ENCODE measurements around the gene MGMT. TPM values are rescaled to one million over a fixed set of nuclear protein-coding genes. Genes with fewer than 3 reads are reported as not detected.
"Not testable (repeated sequence)": the region's sequence is repeated elsewhere in the genome, so short reads cannot be mapped to it uniquely, and the experiment has no call there.

The MGMT gene
- total RNA-seq, 6 experiments from 2014 or later = 8.9 to 18.0 (median 10.0) TPM

- H3K9me3 Mint-ChIP-seq = peaks cover 31% of the 10 kb centered on the region
- no peak for TF ChIP-seq CTCF (IDR thresholded peaks at IDR 0.05)
- DNase-seq = no peak
- no peaks in the 10 kb centered on the region for H3K4me1 Mint-ChIP-seq (ENCODE audit: low read depth)
- peaks cover 2% of the 10 kb centered on the region; the same call in 1 of the 2 replicates for H3K27me3 Mint-ChIP-seq (ENCODE audit: insufficient read depth)
- H3K27ac Mint-ChIP-seq = no peak overlapping the region
- peaks cover 4% of the 10 kb centered on the region; the same call in 1 of the 2 replicates for H3K36me3 Mint-ChIP-seq (ENCODE audit: low read depth)
- no peak overlapping the region for H3K4me3 Mint-ChIP-seq
These were observed 42.1 kb upstream of the MGMT start for GRCh38 chr10:129424978-129425377.

- H3K9me3 Mint-ChIP-seq = peaks cover 29% of the 10 kb centered on the region
- H3K36me3 Mint-ChIP-seq (ENCODE audit: low read depth) = peaks cover 4% of the 10 kb centered on the region; the same call in 1 of the 2 replicates
- H3K27ac Mint-ChIP-seq = no peak overlapping the region
- no peak overlapping the region for H3K4me3 Mint-ChIP-seq
- H3K27me3 Mint-ChIP-seq (ENCODE audit: insufficient read depth) = peaks cover 2% of the 10 kb centered on the region; the same call in 1 of the 2 replicates
- DNase-seq = no peak
- H3K4me1 Mint-ChIP-seq (ENCODE audit: low read depth) = no peaks in the 10 kb centered on the region
- TF ChIP-seq CTCF (IDR thresholded peaks at IDR 0.05) = no peak
These were observed 40.4 kb upstream of the MGMT start for GRCh38 chr10:129426606-129427005.

- no peaks in the 10 kb centered on the region for H3K4me1 Mint-ChIP-seq (ENCODE audit: low read depth)
- peaks cover 8% of the 10 kb centered on the region for H3K27me3 Mint-ChIP-seq (ENCODE audit: insufficient read depth)
- H3K4me3 Mint-ChIP-seq = no peak overlapping the region
- no peak for TF ChIP-seq CTCF (IDR thresholded peaks at IDR 0.05)
- H3K27ac Mint-ChIP-seq = no peak overlapping the region
- no peak for DNase-seq
- peaks cover 4% of the 10 kb centered on the region; the same call in 1 of the 2 replicates for H3K36me3 Mint-ChIP-seq (ENCODE audit: low read depth)
- peaks cover 35% of the 10 kb centered on the region for H3K9me3 Mint-ChIP-seq
These were observed 33.8 kb upstream of the MGMT start for GRCh38 chr10:129433266-129433665.

- H3K4me3 Mint-ChIP-seq; DNase-seq; H3K27ac Mint-ChIP-seq; H3K4me1 Mint-ChIP-seq (ENCODE audit: low read depth); H3K27me3 Mint-ChIP-seq (ENCODE audit: insufficient read depth); H3K36me3 Mint-ChIP-seq (ENCODE audit: low read depth): not testable (repeated sequence)
- peaks cover 32% of the 10 kb centered on the region for H3K9me3 Mint-ChIP-seq
These were observed 31.3 kb upstream of the MGMT start for GRCh38 chr10:129435724-129436123.

GRCh38 chr10:129438024-129438423 lies 29.0 kb upstream of the MGMT start:
- no peaks in the 10 kb centered on the region for H3K4me1 Mint-ChIP-seq (ENCODE audit: low read depth)
- H3K27ac Mint-ChIP-seq = no peak overlapping the region
- no peak for TF ChIP-seq CTCF (IDR thresholded peaks at IDR 0.05)

GRCh38 chr10:129440247-129440646 lies 26.8 kb upstream of the MGMT start:
- H3K27ac Mint-ChIP-seq = no peak overlapping the region
- no peaks in the 10 kb centered on the region for H3K4me1 Mint-ChIP-seq (ENCODE audit: low read depth)
- no peaks in the 10 kb centered on the region for H3K36me3 Mint-ChIP-seq (ENCODE audit: low read depth)
- H3K9me3 Mint-ChIP-seq = peaks cover 20% of the 10 kb centered on the region
- no peak for DNase-seq
- no peak for TF ChIP-seq CTCF (IDR thresholded peaks at IDR 0.05)
- H3K27me3 Mint-ChIP-seq (ENCODE audit: insufficient read depth) = peaks cover 3% of the 10 kb centered on the region
- H3K4me3 Mint-ChIP-seq = no peak overlapping the region

More at GRCh38 chr10:129438024-129438423, 29.0 kb upstream of the MGMT start:
- Mint-ChIP-seq H3K4me3 (no peak overlapping the region), H3K9me3 (peaks cover 27% of the 10 kb centered on the region), H3K27me3 (ENCODE audit: insufficient read depth) (peaks cover 4% of the 10 kb centered on the region), H3K36me3 (ENCODE audit: low read depth) (no peaks in the 10 kb centered on the region)
- DNase-seq = no peak

Measured in HFFc6 (cell line).